SK-N-MC (cell line): ENCODE measurements around the gene PHF20.

Source experiments
- DNase-seq: peaks from one replicate; pipeline ENCODE4 v3.0.0-alpha.2; 2011; ENCODE audit warnings: low read depth, low spot score
- H3K27ac ChIP-seq: fragments of 200-600 bp; sonication (generic); 2 replicates; pipeline ENCODE4 v1.5.1; 2016; ENCODE audit warnings: mixed run types
- H3K36me3 ChIP-seq: fragments of 200-600 bp; sonication (generic); 2 replicates; pipeline ENCODE4 v1.6.1; 2017; ENCODE audit warnings: antibody characterized with exemption, low read length, mixed read lengths; ENCODE audit not compliant: insufficient read depth
- H3K4me3 ChIP-seq: fragments of 200-600 bp; sonication (generic); 2 replicates; pipeline ENCODE4 v1.5.1; 2016
- H3K9ac ChIP-seq: fragments of 200-600 bp; sonication (generic); 2 replicates; pipeline ENCODE4 v1.8.0; 2017; ENCODE audit warnings: mixed run types, mixed read lengths; ENCODE audit not compliant: insufficient read length
- H3K9me3 ChIP-seq: fragments of 200-600 bp; sonication (generic); 2 replicates; pipeline ENCODE4 v1.6.1; 2017; ENCODE audit warnings: low read depth, mild to moderate bottlenecking, antibody characterized with exemption, low read length, moderate library complexity, mixed read lengths
- EZH2 ChIP-seq: fragments of 200-600 bp; sonication (generic); IDR thresholded peaks from one replicate; pipeline ENCODE4 v1.6.1; 2017; ENCODE audit warnings: antibody characterized with exemption
- FOXP2 ChIP-seq: optimal IDR thresholded peaks from 2 replicates; pipeline ENCODE3; 2011; ENCODE audit warnings: mild to moderate bottlenecking, moderate library complexity; ENCODE audit not compliant: insufficient read depth; ENCODE audit errors: extremely low read length, control extremely low read depth
- POLR2AphosphoS5 ChIP-seq: IDR thresholded peaks from 2 replicates; pipeline ENCODE4 v1.6.1; 2012; ENCODE audit warnings: mild to moderate bottlenecking, low read depth, low read length, borderline replicate concordance

The PHF20 gene

DNA sequence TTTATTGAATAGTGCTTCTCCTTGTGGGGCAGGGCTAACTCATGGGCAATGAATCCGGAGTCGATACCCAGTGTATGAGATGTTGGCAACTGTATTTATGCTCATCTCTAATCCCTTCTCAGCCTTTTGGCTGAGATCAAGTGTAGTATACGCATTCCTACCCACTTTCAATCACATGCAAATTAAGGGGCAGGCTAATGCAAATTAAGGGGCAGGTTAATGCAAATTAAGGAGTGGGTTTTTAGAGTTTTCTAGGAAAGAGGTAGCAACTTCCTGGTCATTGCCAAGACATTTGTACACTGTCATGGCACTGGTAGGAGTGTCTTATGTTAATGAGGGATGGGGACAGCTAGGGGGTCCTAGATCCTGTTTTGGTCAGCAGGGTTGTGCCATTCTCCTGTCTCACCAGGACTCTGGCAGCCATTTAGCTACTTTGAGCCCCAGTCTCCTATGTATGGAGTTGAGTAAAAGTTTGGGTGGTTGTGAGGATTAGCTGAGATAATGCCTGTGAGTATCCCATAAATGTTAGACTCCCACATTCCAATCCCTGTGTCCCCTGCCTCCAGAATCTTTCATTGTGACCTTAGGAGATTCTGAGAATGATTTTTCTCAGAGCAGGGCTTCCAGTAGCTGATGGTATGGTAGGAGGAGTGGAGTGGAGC, 196.3 kb downstream of the PHF20 start, which contains the start of gene CNBD2:
TSS of gene CNBD2 (plus strand) at position 612 of the 662 bp plus-strand sequence. CDS start 173 bp downstream, outside the sequence.
- Histone ChIP-seq H3K27ac (no peak within 1 kb of the TSS), H3K36me3 (no peaks in the 10 kb centered on the region), H3K4me3 (no peak within 1 kb of the TSS), H3K9me3 (no peaks in the 10 kb centered on the region), H3K9ac (no peak within 1 kb of the TSS)
- TF ChIP-seq EZH2 (no peak), FOXP2 (no peak), POLR2AphosphoS5 (no peak)
- no peak for DNase-seq

DNA sequence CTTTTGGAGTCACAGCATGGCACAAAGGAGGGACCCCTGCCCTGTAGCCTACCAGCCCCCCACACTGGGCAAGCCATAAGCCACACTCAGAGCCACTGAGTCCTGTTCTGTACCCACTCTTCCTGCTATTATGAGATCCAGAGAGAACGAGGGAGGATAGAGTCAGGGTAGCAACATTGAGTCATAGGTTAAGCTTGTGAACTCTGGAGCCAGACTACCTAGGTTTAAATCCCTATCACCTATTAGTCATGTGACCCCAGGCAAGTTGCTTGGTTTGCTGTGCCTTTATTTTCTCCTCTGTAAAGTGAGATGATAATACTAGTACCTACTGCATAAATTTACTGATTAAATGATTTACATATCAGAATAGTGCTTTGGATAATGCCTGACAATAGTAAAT, 197.1 kb downstream of the PHF20 start:
- Histone ChIP-seq H3K9ac (no peak overlapping the region), H3K4me3 (no peak overlapping the region), H3K27ac (no peak overlapping the region), H3K36me3 (no peaks in the 10 kb centered on the region), H3K9me3 (no peaks in the 10 kb centered on the region)
- TF ChIP-seq POLR2AphosphoS5, result no peak
- DNase-seq, result no peak

DNA sequence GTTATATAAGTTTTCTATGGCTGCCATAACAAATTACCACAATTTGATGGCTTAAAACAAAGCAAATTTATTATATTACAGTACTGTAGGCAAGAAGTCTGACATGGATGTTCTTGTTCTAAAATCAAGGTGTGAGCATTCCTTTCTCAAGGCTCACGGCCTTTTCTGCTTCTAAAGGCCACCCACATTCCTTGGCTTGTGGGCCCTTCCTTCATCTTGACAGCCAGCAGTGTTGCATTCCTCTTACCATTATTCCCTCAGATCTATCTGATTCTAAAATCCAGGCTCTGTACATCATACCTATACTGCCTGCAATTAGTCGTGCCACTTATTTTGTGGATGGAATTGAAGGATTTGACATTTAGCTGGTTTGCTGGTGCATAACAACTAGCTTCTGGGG, 200.2 kb downstream of the PHF20 start:
- no peak overlapping the region for H3K4me3 ChIP-seq
- no peak for TF ChIP-seq FOXP2
- TF ChIP-seq EZH2, result no peak
- TF ChIP-seq POLR2AphosphoS5, result no peak
- H3K36me3 ChIP-seq, result no peaks in the 10 kb centered on the region
- no peaks in the 10 kb centered on the region for H3K9me3 ChIP-seq
- no peak overlapping the region for H3K27ac ChIP-seq
- no peak for DNase-seq
- no peak overlapping the region for H3K9ac ChIP-seq

DNA sequence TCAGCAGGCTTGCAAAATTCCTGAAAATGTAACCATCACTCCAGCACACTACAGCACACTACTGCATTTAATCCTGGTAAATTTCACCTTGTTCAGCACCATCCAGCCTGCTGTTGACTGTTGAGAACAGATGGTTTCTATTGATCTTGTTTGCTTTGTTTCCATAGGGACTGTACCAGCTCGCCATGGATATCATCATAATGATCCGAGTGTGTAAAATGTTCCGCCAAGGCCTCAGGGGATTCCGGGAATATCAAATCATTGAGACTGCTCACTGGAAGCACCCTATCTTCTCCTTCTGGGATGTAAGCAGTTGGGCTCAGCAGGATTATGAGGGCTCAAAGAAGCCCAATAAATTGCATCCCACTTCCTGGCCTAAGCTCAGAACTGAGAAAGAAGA, 200.6 kb downstream of the PHF20 start:
- H3K9ac ChIP-seq, result no peak overlapping the region
- DNase-seq, result no peak
- no peaks in the 10 kb centered on the region for H3K9me3 ChIP-seq
- no peaks in the 10 kb centered on the region for H3K36me3 ChIP-seq
- H3K27ac ChIP-seq, result no peak overlapping the region
- TF ChIP-seq EZH2, result no peak
- no peak for TF ChIP-seq FOXP2
- TF ChIP-seq POLR2AphosphoS5, result no peak
- H3K4me3 ChIP-seq, result no peak overlapping the region

DNA sequence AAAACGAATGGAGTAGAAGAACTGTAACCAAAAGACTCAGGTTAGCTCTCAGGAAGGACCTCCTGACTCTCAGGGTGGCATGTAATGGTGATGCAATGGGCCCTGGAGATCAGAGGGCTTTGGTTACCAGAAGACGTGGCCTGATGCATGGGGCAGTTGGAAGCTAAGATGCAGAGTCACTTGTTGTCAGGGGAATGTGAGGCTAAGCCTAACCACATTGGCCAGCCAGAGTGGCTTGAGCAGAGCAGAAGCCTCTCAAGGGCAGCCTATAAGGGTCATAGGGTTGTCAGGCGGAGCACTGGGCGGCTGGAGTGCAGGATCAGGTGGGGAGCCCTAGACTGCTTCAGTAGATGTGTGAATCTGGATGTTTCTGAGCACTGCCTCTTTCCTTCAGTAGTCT, 202.4 kb downstream of the PHF20 start:
- DNase-seq, result no peak
- H3K36me3 ChIP-seq, result no peaks in the 10 kb centered on the region
- H3K9me3 ChIP-seq, result no peaks in the 10 kb centered on the region
- H3K27ac ChIP-seq, result no peak overlapping the region
- no peak for TF ChIP-seq FOXP2
- no peak for TF ChIP-seq POLR2AphosphoS5
- TF ChIP-seq EZH2, result no peak
- H3K9ac ChIP-seq, result no peak overlapping the region
- H3K4me3 ChIP-seq, result no peak overlapping the region

DNA sequence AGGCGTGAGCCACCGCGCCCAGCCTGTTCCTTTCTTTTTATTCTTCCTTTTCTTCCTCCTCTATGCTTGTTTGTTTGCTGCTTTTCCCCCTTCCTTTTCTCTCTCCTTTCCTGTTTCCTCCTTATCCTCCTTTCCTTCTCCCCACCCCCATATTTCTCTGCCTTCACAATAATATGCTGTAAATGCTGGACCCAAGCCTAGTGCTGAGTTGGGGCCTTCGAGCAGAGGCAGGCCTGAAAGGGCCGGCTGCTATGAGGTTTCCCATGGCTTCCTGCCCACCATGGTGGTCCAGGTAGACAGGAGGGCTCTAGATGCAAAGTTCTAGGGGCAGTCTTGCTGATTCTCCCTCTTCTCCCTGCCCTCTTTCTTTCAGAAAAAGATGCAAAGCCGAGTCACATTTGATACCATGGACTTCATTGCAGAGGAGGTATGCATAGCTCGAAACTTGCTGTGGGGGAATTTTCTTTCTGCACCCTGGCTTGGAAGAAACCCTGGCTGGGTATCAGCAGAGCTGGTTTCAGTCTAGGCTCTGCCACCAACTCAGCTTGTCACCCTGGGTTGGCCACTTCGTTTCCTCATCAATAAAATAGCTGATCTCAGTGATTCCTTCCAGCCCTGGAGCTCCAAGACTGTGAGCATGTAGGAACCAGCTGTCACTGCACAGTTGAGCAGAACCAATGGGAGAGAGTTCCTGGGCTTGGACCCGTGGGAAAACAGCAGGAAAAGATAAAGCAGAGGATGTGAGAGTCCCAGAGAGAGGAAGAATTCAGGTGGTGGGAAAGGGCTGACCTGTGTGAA, 204.0 kb downstream of the PHF20 start:
- Histone ChIP-seq H3K9me3 (no peaks in the 10 kb centered on the region), H3K36me3 (no peaks in the 10 kb centered on the region), H3K4me3 (no peak overlapping the region), H3K27ac (no peak overlapping the region), H3K9ac (no peak overlapping the region)
- no peak for DNase-seq
- TF ChIP-seq FOXP2 (no peak), POLR2AphosphoS5 (no peak), EZH2 (no peak)

DNA sequence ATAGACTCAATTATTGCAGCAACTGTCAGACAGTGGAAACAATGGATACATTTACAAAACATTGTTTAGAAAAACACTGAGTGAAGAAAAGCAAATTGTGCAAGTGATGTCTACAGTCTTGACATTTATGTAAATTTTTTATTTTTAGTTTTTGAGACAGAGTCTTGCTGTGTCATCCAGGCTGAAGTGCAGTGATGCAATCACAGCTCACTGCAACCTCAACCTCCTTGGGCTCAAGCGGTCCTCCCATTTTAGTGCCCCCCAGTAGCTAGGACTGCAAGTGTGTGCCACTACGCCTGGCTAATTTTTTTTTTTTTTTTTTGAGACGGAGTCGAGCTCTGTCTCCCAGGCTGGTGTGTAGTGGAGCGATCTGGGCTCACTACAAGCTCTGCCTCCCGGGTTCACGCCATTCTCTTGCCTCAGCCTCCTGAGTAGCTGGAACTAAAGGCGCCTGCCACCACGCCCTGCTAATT, 206.3 kb downstream of the PHF20 start:
- DNase-seq, result no peak
- no peak overlapping the region for H3K27ac ChIP-seq
- no peak overlapping the region for H3K4me3 ChIP-seq
- TF ChIP-seq FOXP2 (no peak), EZH2 (no peak), POLR2AphosphoS5 (no peak)
- no peaks in the 10 kb centered on the region for H3K36me3 ChIP-seq
- H3K9me3 ChIP-seq, result no peaks in the 10 kb centered on the region
- H3K9ac ChIP-seq, result no peak overlapping the region

DNA sequence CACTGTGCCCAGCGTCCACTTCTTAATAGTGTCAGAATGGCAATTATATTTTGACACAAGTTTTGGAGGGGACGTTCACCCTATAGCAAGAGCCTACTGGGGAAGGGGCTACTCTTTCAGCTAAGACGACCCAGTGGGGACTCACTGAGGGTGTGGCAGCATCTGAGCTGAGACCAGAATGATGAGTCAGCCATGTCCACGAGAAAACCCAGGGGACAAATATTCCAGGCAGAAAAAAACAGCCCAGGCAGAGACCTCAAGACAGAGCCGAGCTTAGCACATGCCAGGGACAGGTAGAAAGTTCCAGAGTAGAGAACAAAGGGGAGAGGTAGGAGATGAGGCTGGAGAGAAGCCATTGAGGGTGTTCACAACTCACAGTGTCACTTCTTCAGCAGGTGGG, 207.7 kb downstream of the PHF20 start:
- Histone ChIP-seq H3K4me3 (no peak overlapping the region), H3K36me3 (no peaks in the 10 kb centered on the region), H3K27ac (no peak overlapping the region), H3K9ac (no peak overlapping the region), H3K9me3 (no peaks in the 10 kb centered on the region)
- no peak for DNase-seq
- TF ChIP-seq POLR2AphosphoS5, result no peak
- TF ChIP-seq EZH2, result no peak
- no peak for TF ChIP-seq FOXP2
